Prostate gland (tissue), 2 donors: Measurements from ENCODE around the gene CES5A. TPM values are rescaled to one million over a fixed set of nuclear protein-coding genes. Genes with fewer than 3 reads are reported as not detected.

ENCODE experiments used
- DNase-seq: peaks from one replicate; pipeline ENCODE4 v3.0.0-alpha.2; 2019; ENCODE audit warnings: low spot score
- H3K27ac ChIP-seq, 2 donors: fragments of 200-600 bp; sonication (generic); 2 replicates each; pipeline ENCODE4 v1.5.1; 2017 to 2019
- H3K27me3 ChIP-seq: fragments of 200-600 bp; sonication (generic); replicated peaks from 2 replicates; pipeline ENCODE4 v1.5.1; 2019; ENCODE audit not compliant: insufficient read depth
- H3K36me3 ChIP-seq, 2 donors: fragments of 200-600 bp; sonication (generic); 1 replicate in 1 of 2; 2 replicates in 1 of 2; pipeline versions ENCODE4 v1.5.1 to v1.8.1; 2017 to 2019
- H3K4me1 ChIP-seq: fragments of 200-600 bp; sonication (generic); replicated peaks from 2 replicates; pipeline ENCODE4 v1.5.1; 2019
- H3K4me3 ChIP-seq, 2 donors: fragments of 200-600 bp; sonication (generic); 2 replicates each; pipeline ENCODE4 v1.5.1; 2017 to 2019
- H3K9me3 ChIP-seq: fragments of 200-600 bp; sonication (generic); 2 replicates; pipeline ENCODE4 v1.5.1; 2017
- CTCF ChIP-seq, 4 experiments: fragments of 200-600 bp in 2 of 4; fragments of 450-650 bp in 2 of 4; sonication (generic) in 2 of 4; IDR thresholded peaks; 1 replicate in 3 of 4; 2 replicates in 1 of 4; pipeline ENCODE4 v1.5.1; 2016 to 2019; ENCODE audit warnings: antibody characterized with exemption in 4 of 4, mild to moderate bottlenecking in 2 of 4, moderate library complexity in 2 of 4
- POLR2A ChIP-seq: fragments of 450-650 bp; IDR thresholded peaks from one replicate; pipeline ENCODE4 v1.6.1; 2016; ENCODE audit warnings: antibody characterized with exemption, mild to moderate bottlenecking
- POLR2AphosphoS5 ChIP-seq: sonication (generic); formaldehyde crosslinking; IDR thresholded peaks from one replicate; pipeline ENCODE4 v1.6.1; 2017; ENCODE audit warnings: antibody characterized with exemption
- WGBS: methylation state at CpG from one replicate; pipeline ENCODE4 v1.1.5; 2018; 5-methylcytosine and 5-hydroxymethylcytosine counted together
- intact Hi-C: fragments of 100-400 bp; cut with DNase I; formaldehyde crosslinking; loops from one replicate; pipeline ENCODE4 v1.14.2; 2022
- total RNA-seq, 2 donors: library from RNA; depleted of rRNA; stranded (reverse); fragments of >200 nt; gene quantifications; one replicate each; pipeline ENCODE4 v1.1.0, GENCODE V29; 2016

The CES5A gene
- total RNA-seq, 2 donors from 2014 or later, result not detected

GRCh38 chr16:55901566-55902217 is 26.5 kb upstream of the CES5A start:
- Histone ChIP-seq H3K4me3 (no peak overlapping the region), H3K27me3 (no peaks in the 10 kb centered on the region), H3K27ac (no peak overlapping the region), H3K4me1 (no peaks in the 10 kb centered on the region), H3K9me3 (no peaks in the 10 kb centered on the region), H3K36me3 (no peaks in the 10 kb centered on the region)
- DNase-seq, result no peak
- intact Hi-C loops, result no loop called here
- no peak for TF ChIP-seq POLR2AphosphoS5
- WGBS, result 36% methylated on average over 10 of the region's 10 CpGs

DNA sequence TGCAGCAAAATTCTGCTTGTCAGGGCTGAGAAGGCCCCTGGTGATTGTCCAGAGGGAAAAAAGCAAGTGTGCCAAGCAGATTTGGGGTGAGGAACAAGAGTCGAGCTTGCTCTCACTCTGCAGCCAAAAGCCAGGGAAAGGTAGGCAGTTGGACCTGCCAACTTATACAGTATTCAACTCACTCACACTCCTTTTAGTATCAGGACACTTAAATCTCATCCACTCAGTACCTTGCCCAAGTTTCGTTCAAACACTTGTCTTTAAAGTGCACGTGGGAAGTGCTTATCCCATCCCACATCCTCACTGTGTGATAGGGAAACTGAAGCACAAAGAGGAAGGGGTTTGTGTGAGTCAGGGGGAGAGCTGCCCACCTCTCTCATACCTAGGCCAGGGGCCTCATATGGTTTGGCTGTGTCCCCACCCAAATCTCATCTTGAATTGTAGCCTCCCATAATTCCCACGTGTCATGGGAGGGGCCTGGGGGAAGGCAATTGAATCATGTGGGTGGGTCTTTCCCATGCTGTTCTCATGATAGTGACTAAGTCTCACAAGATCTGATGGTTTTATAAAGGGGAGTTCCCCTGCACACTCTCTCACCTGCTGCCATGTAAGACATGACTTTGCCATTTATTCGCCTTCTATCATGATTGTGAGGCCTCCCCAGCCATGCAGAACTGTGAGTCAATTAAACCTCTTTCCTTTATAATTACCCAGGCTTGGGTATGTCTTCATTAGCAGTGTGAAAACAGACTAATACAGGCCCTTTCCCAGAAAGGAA is 25.6 kb upstream of the CES5A start:
- H3K4me1 ChIP-seq, result no peaks in the 10 kb centered on the region
- H3K9me3 ChIP-seq, result no peaks in the 10 kb centered on the region
- H3K27me3 ChIP-seq, result no peaks in the 10 kb centered on the region
- intact Hi-C loops, result no loop called here
- H3K36me3 ChIP-seq, result no peaks in the 10 kb centered on the region
- H3K27ac ChIP-seq, result no peak overlapping the region
- 57% methylated on average over 5 of the region's 5 CpGs for WGBS
- H3K4me3 ChIP-seq, result no peak overlapping the region
- TF ChIP-seq POLR2AphosphoS5 (no peak), POLR2A (no peak), CTCF (IDR thresholded peaks at IDR 0.05) (no peak)
- no peak for DNase-seq

DNA sequence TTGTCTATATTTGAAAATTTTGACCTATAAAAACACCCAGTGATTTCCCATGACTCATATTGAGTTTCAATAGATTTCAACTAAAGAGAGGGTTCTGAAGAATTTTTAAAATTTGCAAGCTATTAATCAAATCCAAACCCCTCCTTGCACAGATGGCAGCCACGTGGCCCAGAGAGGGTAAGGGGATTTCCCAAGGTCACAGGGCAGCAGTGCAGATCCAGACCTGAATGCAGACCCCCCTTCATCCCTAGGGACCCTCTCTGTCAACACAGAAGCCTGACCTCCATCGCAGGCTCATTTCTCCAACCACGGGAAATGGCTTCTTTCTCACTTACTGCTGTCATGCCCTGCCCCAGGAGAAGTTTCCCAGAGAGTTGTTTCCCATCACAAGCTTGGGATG is 24.7 kb upstream of the CES5A start:
- no peaks in the 10 kb centered on the region for H3K36me3 ChIP-seq
- no peak overlapping the region for H3K4me3 ChIP-seq
- H3K27ac ChIP-seq, result no peak overlapping the region
- 70% methylated on average over 3 of the region's 3 CpGs for WGBS
- H3K9me3 ChIP-seq, result no peaks in the 10 kb centered on the region
- no peaks in the 10 kb centered on the region for H3K4me1 ChIP-seq
- no peaks in the 10 kb centered on the region for H3K27me3 ChIP-seq
- no peak for TF ChIP-seq POLR2AphosphoS5
- TF ChIP-seq POLR2A, result no peak
- TF ChIP-seq CTCF (IDR thresholded peaks at IDR 0.05), result no peak
- DNase-seq, result no peak
- intact Hi-C loops, result no loop called here

- no peak for DNase-seq
- intact Hi-C loops, result no loop called here
- Histone ChIP-seq H3K27me3 (no peaks in the 10 kb centered on the region), H3K4me3 (no peak overlapping the region), H3K27ac (no peak overlapping the region), H3K4me1 (no peaks in the 10 kb centered on the region), H3K36me3 (no peaks in the 10 kb centered on the region), H3K9me3 (no peaks in the 10 kb centered on the region)
- TF ChIP-seq POLR2A, result no peak
- no peak for TF ChIP-seq CTCF (IDR thresholded peaks at IDR 0.05)
- TF ChIP-seq POLR2AphosphoS5, result no peak
- WGBS, result 94% methylated on average over 1 of the region's 1 CpG
Measured at GRCh38 chr16:55898592-55898991, 23.4 kb upstream of the CES5A start.

DNA sequence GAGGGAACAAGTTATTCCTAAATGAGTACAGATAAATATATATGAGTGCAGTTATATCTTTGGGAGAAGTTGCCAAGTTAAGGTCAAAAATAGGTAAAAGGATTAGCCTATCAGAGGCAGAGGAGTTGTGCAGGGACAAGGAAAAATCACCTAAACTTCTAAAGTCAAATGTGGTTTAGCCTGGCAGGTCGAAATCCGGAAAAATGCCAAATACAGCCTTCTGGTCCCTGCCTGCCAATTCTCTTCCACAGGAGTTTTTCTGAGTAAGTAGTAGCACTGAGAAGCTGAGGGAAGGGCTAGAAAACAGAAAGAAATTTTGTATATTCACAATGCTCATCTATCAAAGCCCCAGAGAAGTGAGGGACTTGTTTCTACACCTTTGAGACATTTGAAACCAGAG is 17.6 kb upstream of the CES5A start:
- WGBS, result 90% methylated on average over 2 of the region's 2 CpGs
- Histone ChIP-seq H3K4me3 (no peak overlapping the region), H3K9me3 (no peaks in the 10 kb centered on the region), H3K27me3 (no peaks in the 10 kb centered on the region), H3K36me3 (no peaks in the 10 kb centered on the region), H3K27ac (no peak overlapping the region), H3K4me1 (no peaks in the 10 kb centered on the region)
- TF ChIP-seq CTCF (IDR thresholded peaks at IDR 0.05) (no peak), POLR2A (no peak), POLR2AphosphoS5 (no peak)
- DNase-seq, result no peak
- intact Hi-C loops, result no loop called here
